ENCODE results near the gene INO80.

The INO80 gene

DNA sequence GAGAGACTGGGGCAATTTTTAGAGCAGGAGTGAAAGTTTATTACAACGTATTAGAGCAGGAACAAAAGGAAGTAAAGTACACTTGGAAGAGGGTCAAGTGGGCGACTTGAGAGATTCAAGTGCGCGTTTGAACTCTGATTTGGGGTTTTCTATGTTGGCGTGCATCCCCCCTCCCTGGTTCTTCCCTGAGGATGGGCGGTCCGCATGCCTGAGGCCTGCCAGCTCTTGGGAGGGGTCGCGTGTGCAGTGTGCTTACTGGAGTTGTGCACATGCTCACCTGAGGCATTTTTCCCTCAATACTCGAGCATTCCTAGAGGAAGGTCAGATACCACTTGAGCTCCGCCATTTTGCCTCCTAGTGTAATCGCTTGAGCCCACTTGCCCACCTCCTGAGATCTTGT is 173.2 kb downstream of the INO80 start:
- no peak for DNase-seq

- DNase-seq, result no peak
Observed at GRCh38 chr15:40942337-40942854, 173.7 kb downstream of the INO80 start.

DNA sequence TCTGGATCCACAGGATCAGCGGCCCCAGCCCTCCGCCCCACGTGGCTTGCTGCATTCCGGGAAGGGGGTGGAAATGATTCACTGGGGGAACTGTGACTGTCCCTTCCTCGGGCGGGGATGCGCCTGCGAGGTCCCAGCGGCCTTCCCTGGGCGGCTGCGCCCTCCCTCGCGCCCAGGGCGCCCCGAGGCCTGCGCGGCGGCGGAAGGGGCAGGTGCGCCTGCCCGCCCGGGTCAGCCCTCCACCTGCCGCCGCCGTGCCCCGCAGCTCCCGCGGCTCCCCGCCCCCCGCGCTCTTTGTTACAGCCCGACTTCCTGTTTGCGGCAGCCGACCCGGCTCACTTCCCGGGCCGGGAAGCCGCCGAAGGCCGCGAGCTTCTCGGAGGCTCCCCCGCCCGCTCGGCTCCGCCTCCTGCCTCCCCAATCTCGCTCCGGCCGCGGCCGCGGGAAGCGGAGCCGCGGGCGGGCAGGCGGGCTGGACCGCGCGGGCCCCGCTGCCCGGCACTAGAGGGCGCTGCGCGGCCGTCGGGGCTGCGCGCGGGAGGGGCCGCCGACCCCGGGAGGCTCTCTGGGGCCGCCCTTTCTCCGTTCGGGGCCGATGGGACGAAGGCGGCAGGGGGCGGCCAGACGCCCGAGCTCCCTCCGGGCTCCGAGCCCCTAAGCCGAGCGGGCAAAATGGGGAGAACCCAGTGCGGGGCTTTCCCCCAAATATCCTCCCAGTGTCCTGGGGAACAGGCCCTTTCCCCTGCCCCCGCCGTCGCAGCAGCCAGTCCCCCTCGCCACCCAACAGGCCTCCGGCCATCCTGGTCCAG is 174.3 kb downstream of the INO80 start:
- no peak for DNase-seq

- no peak for DNase-seq
Observed at GRCh38 chr15:40941068-40941527, 175.0 kb downstream of the INO80 start.

DNA sequence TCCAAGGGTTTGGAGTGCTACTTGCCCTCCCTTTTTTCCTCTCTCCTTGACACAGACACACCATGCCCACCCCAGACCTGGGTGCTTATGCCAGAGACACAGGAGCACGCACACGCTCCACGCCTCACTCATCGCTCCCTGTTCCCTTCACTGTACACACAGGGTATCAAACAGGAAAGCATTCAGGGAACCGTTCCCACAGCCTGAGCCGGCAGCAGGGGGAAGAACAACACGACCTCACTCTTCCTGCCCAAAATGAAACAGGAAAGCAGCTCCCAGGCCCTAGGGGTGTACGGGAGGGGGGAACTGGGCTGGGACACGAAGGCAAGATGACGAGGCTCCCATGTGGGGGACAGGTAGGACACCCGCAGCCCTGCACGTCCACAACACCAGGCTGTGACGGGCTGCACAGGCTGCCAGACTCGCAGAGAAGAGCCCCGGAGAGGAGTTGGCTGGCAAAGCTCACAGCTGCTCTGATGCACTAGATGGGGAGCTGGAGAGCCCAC is 175.7 kb downstream of the INO80 start:
- no peak for DNase-seq

DNA sequence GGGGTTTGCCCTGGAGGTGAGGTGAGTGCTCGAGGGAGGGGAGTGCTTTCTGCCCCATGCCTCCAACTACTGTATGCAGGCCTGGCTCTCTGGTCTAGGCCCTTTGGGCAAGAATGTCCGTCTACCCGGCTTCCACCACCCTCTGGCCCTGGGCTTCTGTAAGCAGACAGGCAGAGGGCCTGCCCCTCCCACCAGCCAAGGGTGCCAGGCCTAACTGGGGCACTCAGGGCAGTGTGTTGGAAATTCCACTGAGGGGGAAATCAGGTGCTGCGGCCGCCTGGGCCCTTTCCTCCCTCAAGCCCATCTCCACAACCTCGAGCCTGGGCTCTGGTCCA is 177.6 kb downstream of the INO80 start:
- DNase-seq, result no peak

DNA sequence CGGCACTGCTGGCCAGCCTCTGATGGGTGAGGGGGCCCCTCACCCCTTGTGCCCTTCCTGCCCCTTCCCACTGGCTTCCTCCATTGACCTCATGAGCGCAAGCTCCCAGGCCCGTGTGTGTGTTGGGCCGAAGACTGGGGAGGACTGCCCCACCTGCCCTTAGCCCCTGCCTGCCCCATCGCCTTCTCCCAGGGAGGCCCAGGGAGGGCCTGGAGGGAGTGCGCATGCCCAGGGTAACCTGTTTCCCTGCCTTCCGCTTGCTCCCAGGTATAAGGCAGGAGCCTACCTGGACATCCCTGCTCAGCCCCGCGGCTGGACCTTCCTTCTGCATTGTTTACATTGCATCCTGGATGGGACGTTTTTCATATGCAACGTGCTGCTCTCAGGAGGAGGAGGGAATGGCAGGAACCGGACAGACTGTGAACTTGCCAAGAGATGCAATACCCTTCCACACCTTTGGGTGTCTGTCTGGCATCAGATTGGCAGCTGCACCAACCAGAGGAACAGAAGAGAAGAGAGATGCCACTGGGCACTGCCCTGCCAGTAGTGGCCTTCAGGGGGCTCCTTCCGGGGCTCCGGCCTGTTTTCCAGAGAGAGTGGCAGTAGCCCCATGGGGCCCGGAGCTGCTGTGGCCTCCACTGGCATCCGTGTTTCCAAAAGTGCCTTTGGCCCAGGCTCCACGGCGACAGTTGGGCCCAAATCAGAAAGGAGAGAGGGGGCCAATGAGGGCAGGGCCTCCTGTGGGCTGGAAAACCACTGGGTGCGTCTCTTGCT is 178.1 kb downstream of the INO80 start:
- DNase-seq, result no peak

GRCh38 chr15:40936709-40937666 is 179.1 kb downstream of the INO80 start:
- no peak for DNase-seq

- no peak for DNase-seq
Observed at GRCh38 chr15:40936234-40936708, 179.8 kb downstream of the INO80 start.

DNA sequence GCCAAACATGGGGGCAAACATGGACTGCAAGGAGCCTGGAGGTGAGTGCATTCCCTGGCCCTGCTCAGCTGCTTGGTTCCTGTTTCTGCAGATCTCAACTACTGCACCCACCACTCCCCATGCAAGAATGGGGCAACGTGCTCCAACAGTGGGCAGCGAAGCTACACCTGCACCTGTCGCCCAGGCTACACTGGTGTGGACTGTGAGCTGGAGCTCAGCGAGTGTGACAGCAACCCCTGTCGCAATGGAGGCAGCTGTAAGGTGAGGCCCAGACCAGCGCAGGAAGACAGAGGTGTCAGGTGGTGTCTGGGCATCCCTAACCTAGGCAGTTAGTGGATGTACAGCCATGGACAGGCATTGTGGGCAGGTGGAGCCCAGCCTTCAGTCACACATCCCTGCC is 181.6 kb downstream of the INO80 start:
- DNase-seq, result no peak

DNA sequence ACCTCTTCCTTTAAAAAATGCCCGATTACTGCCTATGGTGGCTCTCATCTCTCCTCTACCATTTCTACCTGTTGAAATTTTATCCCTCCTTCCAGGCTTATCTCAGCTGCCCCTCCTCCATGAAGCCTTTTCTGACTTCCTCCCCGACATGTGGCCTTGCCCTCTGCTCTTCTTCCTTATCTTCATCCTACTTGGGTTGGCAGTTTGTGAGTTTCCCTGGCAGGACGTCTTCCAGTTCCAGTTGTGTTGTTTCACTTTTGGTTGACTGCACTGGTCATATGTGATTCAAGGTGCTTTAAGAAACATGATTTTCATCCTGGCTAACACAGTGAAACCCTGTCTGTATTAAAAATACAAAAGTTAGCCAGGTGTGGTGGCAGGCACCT is 182.6 kb downstream of the INO80 start:
- DNase-seq, result no peak

DNA sequence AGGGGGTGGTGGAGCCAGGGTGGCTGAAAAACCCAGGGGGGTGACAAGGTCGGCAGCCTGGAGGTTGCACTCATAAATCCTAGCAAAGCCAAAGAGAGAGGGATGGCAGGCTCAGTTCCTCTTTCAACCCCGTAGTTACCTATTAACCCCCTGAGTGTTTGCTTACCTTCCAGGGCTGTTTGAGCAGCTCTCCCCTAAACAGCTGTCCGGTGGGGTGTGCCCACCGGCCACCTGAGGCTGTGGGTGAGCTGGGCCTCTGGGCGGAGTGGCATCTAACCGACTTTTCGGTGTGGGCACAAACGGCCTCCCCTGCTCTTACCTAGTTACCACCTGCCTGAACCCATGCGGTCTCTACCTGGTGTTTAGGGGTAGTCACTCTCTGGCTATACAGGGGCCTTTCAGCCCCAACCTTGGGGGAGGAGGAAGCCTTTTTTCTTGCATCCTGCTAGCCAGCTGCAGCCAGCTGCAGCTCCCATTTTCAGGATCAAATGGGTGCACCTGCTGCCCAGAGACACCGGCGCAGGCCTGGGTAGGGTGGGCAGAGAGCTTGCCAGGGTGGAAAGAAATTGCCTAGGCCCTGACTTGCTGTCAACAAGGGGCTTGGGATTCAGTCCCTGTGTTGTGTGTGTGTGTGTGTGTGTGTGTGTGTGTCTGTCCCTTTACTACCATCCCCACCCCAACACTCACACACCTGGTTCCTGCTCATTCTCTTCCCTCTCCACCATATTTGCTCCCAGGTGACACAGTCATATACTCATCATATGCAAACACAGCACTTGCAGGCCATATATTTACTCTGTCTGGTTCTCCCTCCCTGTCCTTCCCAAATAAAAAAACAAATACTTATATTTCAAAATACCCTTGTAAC is 183.2 kb downstream of the INO80 start:
- peak; percentile 76 for DNase-seq

- peak; percentile 44 for DNase-seq
Observed at GRCh38 chr15:40932156-40932555, 183.9 kb downstream of the INO80 start.

GRCh38 chr15:40931300-40932142 is 184.6 kb downstream of the INO80 start:
- DNase-seq, result no peak

DNA sequence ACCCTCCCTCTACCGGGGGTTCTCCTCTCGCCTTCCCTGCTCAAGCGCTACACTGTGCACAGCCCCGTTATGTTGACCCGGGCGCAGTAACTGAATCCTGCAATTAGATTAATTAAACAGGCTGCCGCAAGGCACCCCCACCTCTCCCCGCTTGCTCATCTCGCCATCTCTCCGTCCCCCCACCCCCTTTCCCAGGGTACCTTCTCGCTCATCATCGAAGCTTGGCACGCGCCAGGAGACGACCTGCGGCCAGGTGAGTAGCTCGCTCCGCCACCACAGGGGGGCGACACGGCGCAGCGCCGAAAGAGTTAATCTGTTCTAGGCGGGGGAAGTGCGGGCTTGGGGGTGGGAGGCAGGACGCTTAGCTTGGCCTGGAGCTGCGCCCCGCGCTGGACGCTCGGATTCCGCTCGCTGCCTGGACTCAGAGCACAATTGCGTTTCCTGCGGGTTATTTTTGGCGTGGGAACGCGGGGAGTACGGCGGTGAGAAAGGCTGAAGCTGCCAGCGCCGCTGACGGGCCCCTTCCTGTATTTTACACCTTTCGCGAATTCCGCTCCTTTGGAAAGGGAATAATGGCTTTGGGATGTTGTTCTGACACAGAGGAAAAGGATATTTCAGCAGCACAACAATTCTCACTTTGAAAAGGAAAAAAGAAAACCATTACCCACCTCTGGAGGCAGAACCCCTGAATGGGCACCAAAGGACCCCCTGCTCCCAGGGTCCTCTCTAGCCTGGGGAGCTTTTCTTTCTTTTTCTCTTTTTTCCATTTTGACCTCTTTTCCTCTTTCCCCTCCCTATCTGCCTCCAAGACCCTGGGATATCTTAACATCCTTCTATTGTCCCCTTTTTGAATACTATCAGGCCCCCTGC is 185.4 kb downstream of the INO80 start:
- no peak for DNase-seq

DNA sequence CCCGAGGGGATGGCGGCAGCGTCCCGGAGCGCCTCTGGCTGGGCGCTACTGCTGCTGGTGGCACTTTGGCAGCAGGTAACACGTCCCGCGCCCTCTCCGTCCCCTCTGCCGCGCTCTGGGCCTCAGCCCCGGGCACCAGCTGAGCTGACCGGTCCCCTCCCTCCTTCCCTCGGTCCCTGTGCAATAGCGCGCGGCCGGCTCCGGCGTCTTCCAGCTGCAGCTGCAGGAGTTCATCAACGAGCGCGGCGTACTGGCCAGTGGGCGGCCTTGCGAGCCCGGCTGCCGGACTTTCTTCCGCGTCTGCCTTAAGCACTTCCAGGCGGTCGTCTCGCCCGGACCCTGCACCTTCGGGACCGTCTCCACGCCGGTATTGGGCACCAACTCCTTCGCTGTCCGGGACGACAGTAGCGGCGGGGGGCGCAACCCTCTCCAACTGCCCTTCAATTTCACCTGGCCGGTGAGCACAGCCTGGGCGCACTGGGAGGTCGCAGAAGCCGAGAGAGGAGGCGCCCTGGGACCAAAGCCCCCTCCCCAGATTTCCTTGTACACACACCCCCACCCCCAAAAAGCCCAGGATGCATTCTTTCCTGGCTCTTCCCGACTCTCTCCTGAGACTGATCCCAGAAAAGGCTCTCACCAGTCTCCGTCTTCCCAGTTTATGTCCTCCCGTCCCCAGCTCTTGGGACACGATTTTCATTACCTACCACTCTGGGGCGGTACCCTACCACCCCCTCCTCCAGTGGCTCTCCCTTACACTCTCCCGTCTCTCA is 186.2 kb downstream of the INO80 start:
- DNase-seq, result no peak

Data from NCI-H2029 treated with DMSO at 0.1 percent for 48 hours (cell line).